Pulmonary artery endothelial cell (primary cell): Measurements from ENCODE around the gene TMC2. TPM values are rescaled to one million over a fixed set of nuclear protein-coding genes. Genes with fewer than 3 reads are reported as not detected.
"Not testable (repeated sequence)": the region's sequence is repeated elsewhere in the genome, so short reads cannot be mapped to it uniquely, and the experiment has no call there.

Experiments used
- DNase-seq: peaks from one replicate; pipeline ENCODE4 v3.0.0-alpha.2; 2011; ENCODE audit warnings: low read depth, low spot score
- total RNA-seq: library from RNA; depleted of rRNA; stranded (reverse); fragments of >200 nt; gene quantifications from 2 replicates; pipeline ENCODE4 v1.2.3, GENCODE V29; 2014

Gene TMC2, protein sequence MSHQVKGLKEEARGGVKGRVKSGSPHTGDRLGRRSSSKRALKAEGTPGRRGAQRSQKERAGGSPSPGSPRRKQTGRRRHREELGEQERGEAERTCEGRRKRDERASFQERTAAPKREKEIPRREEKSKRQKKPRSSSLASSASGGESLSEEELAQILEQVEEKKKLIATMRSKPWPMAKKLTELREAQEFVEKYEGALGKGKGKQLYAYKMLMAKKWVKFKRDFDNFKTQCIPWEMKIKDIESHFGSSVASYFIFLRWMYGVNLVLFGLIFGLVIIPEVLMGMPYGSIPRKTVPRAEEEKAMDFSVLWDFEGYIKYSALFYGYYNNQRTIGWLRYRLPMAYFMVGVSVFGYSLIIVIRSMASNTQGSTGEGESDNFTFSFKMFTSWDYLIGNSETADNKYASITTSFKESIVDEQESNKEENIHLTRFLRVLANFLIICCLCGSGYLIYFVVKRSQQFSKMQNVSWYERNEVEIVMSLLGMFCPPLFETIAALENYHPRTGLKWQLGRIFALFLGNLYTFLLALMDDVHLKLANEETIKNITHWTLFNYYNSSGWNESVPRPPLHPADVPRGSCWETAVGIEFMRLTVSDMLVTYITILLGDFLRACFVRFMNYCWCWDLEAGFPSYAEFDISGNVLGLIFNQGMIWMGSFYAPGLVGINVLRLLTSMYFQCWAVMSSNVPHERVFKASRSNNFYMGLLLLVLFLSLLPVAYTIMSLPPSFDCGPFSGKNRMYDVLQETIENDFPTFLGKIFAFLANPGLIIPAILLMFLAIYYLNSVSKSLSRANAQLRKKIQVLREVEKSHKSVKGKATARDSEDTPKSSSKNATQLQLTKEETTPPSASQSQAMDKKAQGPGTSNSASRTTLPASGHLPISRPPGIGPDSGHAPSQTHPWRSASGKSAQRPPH
- not detected in 2 replicates for total RNA-seq

DNA sequence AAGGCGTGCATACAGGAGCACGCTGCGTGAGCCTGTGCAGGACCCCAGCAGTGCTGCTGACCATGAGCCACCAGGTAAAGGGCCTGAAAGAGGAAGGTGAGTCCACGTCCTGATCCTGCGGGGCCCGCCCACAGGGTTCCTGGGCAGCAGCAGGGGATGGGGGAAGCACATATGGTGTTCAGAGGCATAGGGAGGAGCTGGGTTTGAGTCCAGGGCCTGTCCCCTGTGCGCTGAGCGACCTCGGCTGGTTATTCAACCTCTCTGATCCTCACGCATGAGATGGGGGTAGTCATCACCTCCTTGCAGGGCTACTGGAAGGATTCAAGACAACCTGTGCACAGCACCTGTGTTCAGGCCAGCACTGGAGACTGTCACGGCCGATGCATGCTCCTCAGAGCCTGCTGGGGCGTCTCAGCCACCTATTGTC lies at the start of gene TMC2:
Gene TMC2, plus strand, starts transcription at position 14 of the 427 bp plus-strand sequence. Its CDS starts 49 bp downstream, at position 63.
- DNase-seq: no peak

DNA sequence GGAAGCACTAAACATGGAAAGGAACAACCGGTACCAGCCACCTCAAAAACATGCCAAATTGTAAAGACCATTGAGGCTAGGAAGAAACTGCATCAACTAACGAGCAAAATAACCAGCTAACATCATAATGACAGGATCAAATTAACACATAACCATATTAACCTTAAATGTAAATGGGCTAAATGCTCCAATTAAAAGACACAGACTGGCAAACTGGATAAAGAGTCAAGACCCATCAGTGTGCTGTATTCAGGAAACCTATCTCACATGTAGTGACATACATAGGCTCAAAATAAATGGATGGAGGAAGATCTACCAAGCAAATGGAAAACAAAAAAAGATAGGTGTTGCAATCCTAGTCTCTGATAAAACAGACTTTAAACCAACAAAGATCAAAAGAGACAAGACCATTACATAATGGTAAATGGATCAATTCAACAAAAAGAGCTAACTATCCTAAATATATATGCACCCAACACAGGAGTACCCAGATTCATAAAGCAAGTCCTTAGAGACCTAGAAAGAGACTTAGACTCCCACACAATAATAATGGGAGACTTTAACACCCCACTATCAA lies 33.5 kb upstream of the TMC2 start:
- not testable (repeated sequence) for DNase-seq

DNA sequence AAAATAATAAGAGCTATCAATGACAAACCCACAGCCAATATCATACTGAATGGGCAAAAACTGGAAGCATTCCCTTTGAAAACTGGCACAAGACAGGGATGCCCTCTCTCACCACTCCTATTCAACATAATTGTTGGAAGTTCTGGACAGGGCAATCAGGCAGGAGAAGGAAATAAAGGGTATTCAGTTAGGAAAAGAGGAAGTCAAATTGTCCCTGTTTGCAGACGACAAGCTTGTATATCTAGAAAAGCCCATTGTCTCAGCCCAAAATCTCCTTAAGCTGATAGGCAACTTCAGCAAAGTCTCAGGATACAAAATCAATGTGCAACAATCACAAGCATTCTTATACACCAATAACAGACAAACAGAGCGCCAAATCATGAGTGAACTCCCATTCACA lies 31.6 kb upstream of the TMC2 start:
- DNase-seq: not testable (repeated sequence)

DNA sequence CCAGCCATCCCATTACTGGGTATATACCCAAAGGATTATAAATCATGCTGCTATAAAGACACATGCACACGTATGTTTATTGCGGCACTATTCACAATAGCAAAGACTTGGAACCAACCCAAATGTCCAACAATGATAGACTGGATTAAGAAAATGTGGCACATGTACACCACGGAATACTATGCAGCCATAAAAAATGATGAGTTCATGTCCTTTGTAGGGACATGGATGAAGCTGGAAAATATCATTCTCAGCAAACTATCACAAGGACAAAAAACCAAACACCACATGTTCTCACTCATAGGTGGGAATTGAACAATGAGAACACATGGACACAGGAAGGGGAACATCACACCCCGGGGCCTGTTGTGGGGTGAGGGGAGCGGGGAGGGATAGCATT lies 29.9 kb upstream of the TMC2 start:
- not testable (repeated sequence) for DNase-seq

DNA sequence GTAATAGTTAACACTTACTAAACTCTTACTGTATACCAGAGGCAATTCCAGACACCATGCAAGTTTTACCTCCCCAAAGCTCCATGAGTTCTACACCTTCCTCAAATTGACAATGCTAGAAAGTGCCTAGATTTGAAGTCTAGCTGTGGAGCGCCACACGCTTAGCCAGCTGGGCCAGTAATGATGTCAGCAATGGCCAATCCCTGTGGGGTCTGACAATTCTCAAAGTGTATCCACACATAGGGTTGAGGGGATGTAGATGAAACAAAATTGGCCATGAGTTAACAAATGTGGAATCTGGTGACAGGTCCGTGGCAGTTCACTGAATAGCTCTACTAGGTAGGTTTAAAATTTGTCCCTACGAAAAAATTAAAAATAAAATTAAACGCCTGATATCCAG lies 28.9 kb upstream of the TMC2 start:
- no peak for DNase-seq

DNA sequence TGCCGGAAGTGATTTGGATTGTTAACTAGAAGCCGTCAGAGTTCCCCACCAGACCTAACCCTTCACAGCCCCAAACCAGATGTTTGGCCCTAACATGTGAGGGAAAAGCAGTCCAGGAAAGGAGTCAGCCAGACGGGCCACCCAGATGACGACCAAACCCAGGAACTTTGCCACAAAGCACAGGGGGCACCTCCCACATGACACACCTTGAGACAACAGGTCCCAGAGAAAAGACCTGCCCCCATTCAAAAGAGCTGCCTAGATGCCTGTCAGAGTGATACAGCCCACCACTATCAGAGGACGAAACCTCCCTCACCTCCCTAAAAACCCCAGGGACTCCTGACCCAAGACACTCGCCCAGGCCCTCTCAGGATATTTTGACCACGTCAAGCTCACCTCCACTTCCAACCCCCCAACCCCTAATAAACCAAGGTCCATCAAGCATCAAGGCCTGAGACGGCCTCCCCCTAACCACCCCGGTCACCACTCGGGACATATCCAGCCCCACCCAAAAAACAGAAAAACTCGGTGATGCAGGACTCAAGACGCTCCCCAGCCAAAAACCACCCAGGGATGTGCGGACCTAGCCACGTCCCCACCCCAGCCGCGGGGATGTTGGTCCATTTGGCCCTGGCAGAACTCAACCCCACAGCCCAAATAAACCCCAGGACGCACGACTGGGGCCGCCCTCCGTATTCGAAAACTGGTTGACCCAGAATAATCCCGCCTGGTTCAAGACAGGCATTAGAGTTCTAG lies 28.3 kb upstream of the TMC2 start:
- DNase-seq: no peak

DNA sequence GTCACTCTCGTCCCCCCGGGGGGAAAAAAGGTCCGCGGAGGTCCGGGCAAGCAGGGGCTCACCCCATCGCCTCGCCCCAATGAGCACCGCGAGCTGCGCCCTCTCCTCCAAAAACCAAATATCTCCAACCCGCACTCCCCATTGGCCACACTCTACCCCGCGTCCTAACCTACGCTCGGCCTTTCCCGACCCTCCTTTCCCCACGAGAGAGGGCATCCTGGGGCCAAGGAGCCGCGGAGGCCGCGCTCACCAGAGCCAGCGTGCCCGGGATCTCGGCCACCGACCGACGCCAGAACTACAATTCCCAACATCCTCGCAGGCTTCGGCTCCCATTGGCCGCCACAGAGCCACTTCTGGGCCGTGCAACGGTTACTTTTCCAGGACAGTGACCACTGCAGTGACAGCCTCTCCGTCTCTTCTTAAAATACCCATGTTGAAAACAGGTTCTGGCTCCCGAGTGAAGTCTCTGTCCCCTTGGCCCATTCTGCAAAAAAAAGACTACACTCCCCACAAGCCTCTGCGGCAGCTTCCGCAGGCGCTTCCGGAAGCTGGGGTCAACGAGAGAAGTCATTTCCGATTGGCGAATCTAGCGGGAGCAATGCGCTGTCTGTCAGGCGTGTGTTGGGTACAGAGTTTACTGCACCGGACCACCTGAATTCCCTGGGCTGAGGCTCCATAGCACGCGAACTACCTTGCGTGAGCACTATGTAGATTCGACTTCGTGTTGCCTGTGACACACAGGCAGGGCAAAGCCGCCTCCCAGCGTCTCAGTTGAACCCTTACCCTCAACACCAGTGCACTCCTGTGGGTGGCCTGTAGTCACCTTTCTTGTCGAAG lies 27.5 kb upstream of the TMC2 start, which contains the start of gene ZNF343:
Gene ZNF343, minus strand, starts transcription at position 285 of the 837 bp plus-strand sequence. CDS start 15,020 bp downstream, outside the sequence.
- no peak for DNase-seq

DNA sequence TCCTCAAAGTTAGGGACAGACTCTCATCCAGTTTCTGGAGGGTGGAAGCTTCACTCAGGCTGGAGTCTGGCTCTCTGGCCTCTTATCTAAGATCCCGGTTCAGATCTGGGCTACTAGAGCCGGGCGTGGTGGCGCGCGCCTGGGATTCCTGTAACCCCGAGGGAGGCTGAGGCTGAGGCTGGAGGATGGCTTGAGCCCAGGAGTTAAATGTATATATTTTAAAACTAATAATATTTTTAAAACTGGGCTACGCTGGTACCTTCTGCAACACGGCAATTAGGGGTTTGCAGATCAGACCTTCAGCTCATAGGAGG lies 26.9 kb upstream of the TMC2 start:
- DNase-seq: no peak

DNA sequence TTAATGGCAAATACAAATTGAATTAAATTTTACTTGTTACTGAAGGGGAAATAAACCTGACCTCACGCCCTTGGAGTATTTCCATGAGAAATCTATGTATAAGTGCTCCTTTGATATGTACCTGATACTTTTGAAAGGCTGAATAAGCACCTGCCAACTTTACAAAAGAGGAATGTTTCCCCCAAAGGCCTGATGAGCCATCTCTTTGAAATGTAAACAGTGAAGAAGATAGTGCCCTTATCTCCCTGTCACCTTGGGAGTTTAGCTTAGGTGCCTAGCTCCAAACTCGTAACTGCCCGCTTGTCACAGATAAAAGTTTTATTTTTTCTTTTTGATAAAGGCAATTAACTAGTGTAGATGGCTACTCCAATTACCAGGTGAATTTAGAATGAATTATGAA lies 26.6 kb upstream of the TMC2 start:
- no peak for DNase-seq

DNA sequence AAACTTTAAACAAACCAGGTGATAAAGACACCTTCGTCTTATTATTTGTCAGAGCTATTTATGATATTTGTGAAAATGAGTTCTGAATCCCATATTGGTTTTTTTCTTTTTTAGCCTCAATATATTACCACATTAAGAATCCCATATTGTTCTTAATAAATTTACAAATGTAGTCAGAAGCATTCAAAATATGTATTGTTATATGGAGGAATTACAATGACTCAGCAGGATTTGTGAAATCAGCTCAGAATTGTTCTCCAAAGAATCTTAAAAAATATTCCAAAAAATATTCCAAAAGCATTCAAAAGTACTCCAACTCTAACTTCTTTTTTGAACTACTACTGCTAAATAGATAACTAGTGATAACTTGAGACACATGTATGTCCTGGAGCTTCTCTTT lies 21.2 kb upstream of the TMC2 start:
- no peak for DNase-seq

DNA sequence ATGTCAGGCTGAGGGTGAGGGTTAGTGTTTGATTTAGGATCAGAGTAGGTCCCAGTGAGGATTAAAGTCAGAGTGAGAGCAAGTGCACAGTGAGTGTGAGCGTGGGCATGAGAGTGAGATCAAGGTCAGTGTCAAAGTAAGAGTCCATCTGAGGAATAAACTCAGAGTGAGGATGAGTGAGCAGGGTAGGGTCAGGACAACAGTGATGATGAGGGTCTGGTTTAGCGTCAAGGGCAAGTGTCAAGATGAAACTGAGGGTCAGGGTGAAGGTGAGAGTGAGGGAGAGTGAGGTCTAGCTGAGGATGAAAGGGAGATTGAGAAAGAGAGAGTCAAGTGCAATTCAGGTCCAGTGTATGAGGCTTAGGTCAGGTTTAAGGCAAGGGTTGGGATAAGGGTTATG lies 20.0 kb upstream of the TMC2 start:
- no peak for DNase-seq

DNA sequence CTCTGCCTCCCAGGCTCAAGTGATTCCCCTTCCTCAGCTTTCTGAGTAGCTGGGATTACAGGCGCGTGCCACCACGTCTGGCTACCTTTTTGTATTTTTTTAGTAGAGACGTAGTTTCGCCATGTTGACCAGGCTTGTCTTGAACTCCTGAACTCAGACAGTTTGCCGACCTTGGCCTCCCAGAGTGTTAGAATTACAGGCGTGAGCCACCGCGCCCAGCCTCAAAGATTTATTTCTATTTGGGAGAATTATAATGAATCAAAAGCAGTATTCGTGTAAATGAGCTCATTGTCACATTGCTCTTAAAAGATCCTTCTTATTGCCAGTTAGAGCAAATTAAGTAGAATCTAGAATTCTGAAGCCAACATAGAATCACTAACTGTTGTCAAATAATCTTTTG lies 18.3 kb upstream of the TMC2 start:
- DNase-seq: no peak

DNA sequence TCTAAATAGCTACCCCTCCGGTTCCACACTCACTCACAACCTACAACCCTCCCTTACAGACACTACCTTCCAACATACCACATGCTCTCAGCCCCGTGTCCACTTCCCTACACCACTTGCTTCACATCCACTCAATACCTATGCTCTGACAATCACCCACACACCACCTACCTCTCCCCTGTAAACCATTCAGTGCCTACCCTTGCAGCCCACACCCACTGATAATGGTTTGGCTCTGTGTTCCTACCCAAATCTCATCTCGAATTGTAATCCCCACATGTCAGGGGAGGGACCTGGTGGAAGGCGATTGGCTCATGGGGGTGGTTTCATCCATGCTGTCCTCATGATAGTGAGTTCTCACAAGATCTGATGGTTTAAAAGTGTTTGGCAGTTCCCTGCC lies 17.8 kb upstream of the TMC2 start:
- DNase-seq: no peak

DNA sequence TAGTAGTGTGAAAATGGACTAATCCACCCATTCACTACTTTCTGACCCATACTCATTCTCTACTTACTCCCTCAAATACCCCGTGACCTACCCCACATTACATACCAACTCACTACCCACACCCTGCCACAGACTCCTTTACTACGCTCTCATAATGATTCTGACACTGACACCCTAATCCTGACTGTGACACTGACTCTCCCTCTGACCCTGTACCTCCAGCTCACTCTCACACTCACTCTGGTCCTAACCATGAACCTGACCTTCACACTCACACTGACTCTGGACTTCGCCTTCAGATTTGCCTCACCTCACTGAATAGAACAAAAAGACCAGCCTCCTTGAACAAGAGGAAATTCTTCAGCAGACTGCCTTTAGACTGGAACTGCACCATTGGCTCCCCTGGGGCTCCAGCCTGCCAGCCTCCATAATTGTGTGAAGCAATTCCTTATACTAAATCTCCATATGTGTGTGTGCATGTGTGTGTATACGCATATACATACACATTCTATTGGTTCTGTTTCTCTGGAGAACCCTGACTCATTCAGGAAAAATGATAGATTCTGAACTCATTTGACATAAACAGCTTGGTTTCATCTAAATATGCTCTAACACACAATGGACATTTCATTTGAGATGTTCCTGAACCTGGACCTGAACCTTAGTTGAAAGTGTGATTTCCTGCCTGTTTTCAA lies 17.1 kb upstream of the TMC2 start:
- no peak for DNase-seq

DNA sequence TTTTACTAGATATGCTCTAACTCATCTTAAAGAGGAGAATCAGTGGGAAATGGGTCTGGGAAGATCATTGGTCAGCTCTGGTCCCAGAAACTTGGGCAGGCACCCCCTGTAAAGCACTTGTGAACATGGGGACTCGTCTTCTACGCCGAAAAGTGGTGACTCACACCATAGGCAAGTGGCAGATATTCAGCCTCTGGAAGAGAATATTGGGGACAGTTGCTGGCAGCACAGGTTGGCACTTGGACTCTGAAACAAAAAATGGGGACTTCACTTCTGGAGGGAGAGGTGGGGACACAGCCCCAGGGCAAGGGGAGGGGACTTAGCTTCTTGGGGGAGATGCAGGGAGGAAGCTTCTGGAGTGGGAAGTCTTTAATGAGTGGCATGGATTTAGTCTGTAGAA lies 15.8 kb upstream of the TMC2 start:
- DNase-seq: no peak

DNA sequence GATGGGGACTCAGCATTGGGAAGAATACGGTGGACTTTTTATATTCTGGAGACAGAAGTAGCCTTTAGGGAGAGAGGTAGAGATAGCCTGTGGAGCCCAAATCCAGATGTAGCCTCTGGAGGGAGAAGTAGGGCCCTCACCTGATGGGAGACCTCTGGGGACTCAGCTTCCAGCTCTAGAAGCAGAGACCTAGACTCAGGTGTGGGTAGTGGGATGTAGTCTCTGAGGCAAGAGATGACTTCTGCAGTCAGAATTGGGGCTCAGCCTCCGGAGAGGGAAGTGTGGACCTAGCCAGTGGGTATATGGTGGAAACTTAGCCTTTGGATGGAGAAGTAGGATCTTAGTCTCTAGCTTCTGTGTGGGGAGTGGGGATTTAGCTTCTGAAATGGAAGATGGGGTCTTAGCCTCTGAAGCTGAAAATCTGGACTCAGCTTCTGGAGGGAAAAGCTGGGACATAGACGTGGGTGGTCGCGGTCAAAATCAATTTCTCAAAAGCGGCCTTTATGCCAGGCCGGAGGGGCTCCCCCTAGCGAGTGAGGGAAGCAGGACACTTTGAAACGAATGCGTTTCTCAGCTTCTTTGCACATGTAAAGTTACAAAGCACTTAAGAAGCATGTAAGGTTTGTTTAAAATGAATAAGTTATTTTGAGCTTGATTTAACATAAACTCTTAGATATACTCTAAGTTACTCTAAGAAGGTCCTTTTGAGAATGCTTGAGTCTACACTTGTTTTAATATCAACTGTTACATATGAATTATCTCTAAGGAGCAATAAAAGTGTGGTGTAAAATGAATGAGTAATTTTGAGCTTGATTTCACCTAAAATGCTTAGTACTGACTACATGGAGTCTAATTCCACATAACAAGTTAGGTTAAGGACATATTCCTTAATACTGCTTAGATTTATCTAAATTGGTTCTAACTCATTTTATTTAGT lies 14.7 kb upstream of the TMC2 start:
- no peak for DNase-seq

DNA sequence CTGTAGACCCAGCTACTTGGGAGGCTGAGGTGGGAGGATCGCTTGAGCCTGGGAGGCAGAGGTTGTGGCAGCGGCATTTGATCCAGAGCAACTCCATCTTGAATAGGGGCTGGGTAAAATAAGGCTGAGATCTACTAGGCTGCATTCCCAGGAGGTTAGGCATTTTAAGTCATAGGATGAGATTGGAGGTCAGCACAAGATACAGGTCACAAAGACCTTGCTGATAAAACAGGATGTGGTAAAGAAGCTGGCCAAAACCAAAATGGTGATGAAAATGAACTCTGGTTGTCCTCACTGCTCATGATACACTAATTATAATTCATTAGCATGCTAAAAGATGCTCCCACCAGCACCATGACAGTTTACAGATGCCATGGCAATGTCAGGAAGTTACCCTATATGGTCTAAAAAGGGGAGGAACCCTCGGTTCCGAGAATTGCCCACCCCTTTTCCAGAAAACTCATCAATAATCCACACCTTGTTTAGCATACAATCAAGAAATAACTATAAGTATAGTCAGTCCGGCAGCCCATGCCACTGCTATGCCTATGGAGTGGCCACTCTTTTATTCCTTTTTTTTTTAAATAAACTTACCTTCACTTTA lies 13.4 kb upstream of the TMC2 start:
- DNase-seq: not testable (repeated sequence)
